IPS DF 6.9 (cell line): Measurements from ENCODE around the gene CCDC74A.
"Not testable (repeated sequence)": the region's sequence is repeated elsewhere in the genome, so short reads cannot be mapped to it uniquely, and the experiment has no call there.

Experiments
- DNase-seq: peaks from one replicate; pipeline ENCODE4 v3.0.0-alpha.2; 2013; ENCODE audit warnings: low read depth, low spot score
- H3K27ac ChIP-seq: one replicate; pipeline ENCODE4 v1.5.1; 2013; ENCODE audit warnings: low read length, control low read depth
- H3K27me3 ChIP-seq: 2 replicates; pipeline ENCODE4 v1.6.1; 2013; ENCODE audit warnings: mild to moderate bottlenecking, low read length; ENCODE audit not compliant: control insufficient read depth, insufficient read depth
- H3K36me3 ChIP-seq: 2 replicates; pipeline ENCODE4 v1.6.1; 2013; ENCODE audit warnings: low read length; ENCODE audit not compliant: control insufficient read depth, insufficient read depth
- H3K4me1 ChIP-seq: 2 replicates; pipeline ENCODE4 v1.6.1; 2013; ENCODE audit warnings: low read length; ENCODE audit not compliant: control insufficient read depth, insufficient read depth
- H3K4me3 ChIP-seq: 2 replicates; pipeline ENCODE4 v1.5.1; 2013; ENCODE audit warnings: mild to moderate bottlenecking, low read length
- H3K9me3 ChIP-seq: 2 replicates; pipeline ENCODE4 v1.6.1; 2013; ENCODE audit warnings: low read length, inconsistent platforms; ENCODE audit not compliant: control insufficient read depth, insufficient read depth
- WGBS: extraction: QIAGEN DNeasy Blood & Tissue Kit; methylation state at CpG from one replicate; pipeline ENCODE4 v1.1.7; 2013; ENCODE audit warnings: mixed read lengths, missing lambda C conversion rate; ENCODE audit not compliant: insufficient read length, insufficient coverage; 5-methylcytosine and 5-hydroxymethylcytosine counted together

The CCDC74A gene

DNA sequence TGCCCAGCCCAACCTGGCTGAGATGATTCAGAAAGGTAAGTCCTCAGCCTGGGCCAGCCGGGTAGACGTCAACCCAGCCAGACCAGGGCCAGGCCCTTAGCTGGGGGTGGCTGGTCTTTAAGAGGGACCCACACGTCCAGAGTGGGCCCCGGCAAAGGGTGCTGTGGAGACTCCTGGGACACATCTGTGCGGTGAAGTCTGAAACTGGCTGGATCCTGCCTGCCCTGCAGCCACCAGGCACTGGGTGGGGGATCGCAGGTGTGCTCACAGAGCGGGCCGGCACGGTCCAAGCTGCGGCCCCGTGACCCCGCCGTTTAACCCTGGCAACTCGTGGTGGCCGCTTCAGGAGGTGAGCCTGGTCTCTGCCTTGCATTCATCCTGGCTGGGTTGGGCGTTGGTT is 9.8 kb upstream of the CCDC74A start:
- not testable (repeated sequence) for DNase-seq, H3K4me1 ChIP-seq, H3K9me3 ChIP-seq, H3K27me3 ChIP-seq, H3K4me3 ChIP-seq, H3K27ac ChIP-seq
- WGBS, result no CpG with 5 or more reads among the region's 16 CpGs
- peaks cover 19% of the 10 kb centered on the region for H3K36me3 ChIP-seq

DNA sequence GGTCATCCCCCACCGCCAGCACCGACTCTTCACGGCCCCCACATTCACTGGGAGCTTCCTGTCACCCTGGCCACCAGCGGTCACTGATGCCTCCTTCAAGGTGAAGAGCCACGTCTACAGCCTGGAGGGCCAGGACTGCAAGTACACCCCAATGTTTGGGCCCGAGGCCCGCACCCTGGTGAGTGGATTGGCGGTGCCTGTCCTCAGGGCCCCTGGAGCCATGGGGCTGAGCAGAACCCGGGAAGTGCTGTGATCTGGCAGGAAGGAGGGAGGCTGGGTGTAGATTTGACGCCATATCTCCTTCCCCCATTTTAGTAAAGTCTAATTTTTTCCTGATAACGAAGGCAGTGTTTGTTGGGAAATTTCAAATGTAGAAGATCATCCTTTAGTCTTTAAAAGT is 9.2 kb upstream of the CCDC74A start:
- not testable (repeated sequence) for H3K4me3 ChIP-seq, H3K9me3 ChIP-seq, H3K27ac ChIP-seq, H3K4me1 ChIP-seq, H3K27me3 ChIP-seq, DNase-seq
- peaks cover 19% of the 10 kb centered on the region for H3K36me3 ChIP-seq
- WGBS, result no CpG with 5 or more reads among the region's 11 CpGs

DNA sequence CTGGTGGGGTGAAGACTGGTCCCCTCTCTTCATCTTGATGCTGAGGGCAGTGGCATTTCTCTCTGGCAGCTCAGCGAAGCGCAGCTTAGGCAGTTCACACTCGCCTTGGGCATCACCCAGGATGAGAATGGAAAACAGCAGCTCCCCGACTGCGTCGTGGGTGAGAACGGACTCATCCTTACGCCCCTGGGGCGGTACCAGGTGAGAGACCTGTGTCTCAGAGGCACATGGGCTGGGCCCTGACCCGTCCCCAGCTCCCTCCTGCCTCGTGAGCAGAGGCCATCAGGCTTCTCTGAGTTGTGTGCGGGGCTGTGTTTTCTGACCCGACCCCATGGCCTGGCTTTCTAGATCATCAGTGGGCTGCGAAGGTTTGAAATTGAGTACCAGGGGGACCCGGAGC is 8.2 kb upstream of the CCDC74A start:
- no CpG with 5 or more reads among the region's 15 CpGs for WGBS
- Histone ChIP-seq H3K36me3 (peaks cover 19% of the 10 kb centered on the region), H3K9me3 (no peaks in the 10 kb centered on the region)

DNA sequence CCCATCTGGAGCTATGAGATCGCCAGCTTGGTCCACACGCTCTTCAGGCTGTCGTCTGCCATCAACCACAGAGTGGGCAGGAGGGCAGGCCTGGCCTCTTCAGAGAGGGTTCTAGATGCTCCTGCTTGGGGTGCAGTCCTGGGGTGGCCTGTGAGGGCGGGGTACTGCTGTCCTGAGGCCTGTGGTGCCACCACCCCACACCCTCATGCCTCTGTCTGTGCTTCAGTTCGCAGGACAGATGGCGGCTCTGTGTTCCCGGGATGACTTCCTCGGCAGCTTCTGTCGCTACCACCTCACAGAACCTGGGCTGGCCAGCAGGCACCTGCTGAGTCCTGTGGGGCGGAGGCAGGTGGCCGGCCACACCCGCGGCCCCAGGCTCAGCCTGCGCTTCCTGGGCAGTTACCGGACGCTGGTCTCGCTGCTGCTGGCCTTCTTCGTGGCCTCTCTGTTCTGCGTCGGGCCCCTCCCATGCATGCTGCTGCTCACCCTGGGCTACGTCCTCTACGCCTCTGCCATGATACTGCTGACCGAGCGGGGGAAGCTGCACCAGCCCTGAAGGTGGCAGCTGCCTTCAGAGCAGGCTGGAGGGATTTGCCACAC is 7.7 kb upstream of the CCDC74A start:
- H3K4me3 ChIP-seq, H3K27ac ChIP-seq, H3K9me3 ChIP-seq, H3K27me3 ChIP-seq, H3K4me1 ChIP-seq, DNase-seq: not testable (repeated sequence)
- peaks cover 18% of the 10 kb centered on the region for H3K36me3 ChIP-seq
- no CpG with 5 or more reads among the region's 24 CpGs for WGBS

More for the DNA sequence above, 8.2 kb upstream of the CCDC74A start:
- Histone ChIP-seq H3K27ac (no peak overlapping the region), H3K4me1 (peaks cover 2% of the 10 kb centered on the region; the same call in 1 of the 2 replicates), H3K4me3 (no peak overlapping the region), H3K27me3 (no peaks in the 10 kb centered on the region)
- no peak for DNase-seq

DNA sequence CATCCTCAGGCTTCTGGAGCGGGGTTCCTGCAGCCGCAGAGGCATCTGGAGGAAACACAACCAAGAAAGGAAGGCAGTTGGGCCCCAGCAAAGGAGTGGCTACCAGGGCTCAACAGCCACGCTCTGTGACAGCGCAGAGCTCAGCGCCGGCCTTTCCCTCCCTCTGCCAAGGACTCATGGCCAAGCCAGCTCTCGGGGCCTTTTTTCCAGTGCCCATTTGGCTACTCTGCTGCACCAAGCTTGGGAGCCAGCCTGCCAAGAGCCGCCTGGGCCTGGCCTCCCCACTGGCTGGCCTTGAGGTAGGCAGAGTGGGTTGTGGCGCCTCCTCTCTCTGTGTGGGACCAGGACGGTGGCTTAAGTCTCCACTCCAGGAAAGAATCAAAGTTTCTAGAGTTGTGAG is 7.2 kb upstream of the CCDC74A start:
- Histone ChIP-seq H3K36me3 (peaks cover 16% of the 10 kb centered on the region), H3K27me3 (no peaks in the 10 kb centered on the region), H3K27ac (no peak overlapping the region), H3K4me3 (no peak overlapping the region), H3K4me1 (peaks cover 2% of the 10 kb centered on the region; the same call in 1 of the 2 replicates), H3K9me3 (no peaks in the 10 kb centered on the region)
- DNase-seq, result no peak
- no CpG with 5 or more reads among the region's 10 CpGs for WGBS

DNA sequence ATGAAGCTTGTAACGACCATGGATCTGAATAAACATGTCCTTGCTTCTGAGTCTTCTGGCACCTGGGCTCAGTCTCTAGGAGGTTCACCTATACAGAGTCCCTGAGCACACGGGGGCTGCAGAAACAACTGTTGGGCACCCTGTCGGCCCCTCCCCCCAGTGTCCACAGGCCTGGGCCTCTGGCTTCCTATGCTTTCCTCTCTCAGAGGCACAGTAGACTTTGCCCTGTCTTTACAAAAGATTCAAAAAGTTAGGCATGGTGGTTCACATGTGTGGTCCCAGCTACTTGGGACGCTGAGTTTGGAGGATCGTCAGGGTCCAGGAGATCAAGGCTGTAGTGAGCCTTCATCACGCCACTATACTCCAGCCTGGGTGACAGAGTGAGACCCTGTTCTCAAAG is 6.2 kb upstream of the CCDC74A start:
- DNase-seq, H3K27ac ChIP-seq, H3K4me1 ChIP-seq, H3K27me3 ChIP-seq, H3K9me3 ChIP-seq, H3K4me3 ChIP-seq: not testable (repeated sequence)
- peaks cover 16% of the 10 kb centered on the region for H3K36me3 ChIP-seq
- WGBS, result no CpG with 5 or more reads among the region's 6 CpGs

DNA sequence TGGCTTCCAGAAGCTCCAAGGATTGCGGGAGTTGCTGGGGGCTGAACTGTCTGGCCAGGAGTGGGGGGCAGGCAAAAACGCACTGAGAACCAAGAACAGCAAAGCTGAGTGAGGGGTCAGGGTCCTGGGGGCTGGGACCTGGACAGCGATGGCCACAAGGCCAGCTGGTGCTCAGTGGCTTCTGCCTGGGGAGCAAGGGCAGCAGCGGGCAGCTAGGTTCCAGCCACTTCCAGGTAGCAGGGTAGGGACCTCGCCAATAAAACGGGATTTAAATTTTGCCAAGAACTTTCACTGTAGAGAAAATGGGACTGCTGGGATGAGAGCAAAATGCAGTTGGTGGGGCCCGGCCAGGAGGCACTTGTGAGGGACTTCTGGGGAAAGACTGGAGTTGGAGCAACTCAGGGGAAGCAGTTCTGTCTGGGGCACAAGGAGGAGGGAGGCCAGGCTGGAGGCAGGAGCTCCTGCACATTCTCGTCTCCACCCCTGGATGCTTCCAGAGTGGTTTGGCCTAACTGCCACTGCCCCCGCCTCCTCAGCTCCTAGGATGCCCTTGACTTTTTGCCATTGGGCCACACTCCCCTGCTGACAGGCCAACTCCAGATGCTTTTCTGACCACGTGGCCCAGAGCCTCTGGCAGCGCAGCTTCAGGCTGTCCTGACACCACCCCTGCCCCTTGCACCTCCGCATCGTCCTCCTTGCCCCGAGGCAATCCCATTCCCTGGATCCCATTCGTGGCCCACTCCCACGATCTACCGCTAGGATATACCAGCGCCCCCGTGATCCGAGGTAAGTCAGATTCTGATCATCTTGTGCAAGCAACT is 5.5 kb upstream of the CCDC74A start:
- H3K27ac ChIP-seq, result no peak overlapping the region
- H3K9me3 ChIP-seq, result no peaks in the 10 kb centered on the region
- peaks cover 2% of the 10 kb centered on the region; the same call in 1 of the 2 replicates for H3K4me1 ChIP-seq
- peaks cover 16% of the 10 kb centered on the region for H3K36me3 ChIP-seq
- no CpG with 5 or more reads among the region's 20 CpGs for WGBS
- no peaks in the 10 kb centered on the region for H3K27me3 ChIP-seq
- H3K4me3 ChIP-seq, result no peak overlapping the region
- DNase-seq, result peak; percentile 18

DNA sequence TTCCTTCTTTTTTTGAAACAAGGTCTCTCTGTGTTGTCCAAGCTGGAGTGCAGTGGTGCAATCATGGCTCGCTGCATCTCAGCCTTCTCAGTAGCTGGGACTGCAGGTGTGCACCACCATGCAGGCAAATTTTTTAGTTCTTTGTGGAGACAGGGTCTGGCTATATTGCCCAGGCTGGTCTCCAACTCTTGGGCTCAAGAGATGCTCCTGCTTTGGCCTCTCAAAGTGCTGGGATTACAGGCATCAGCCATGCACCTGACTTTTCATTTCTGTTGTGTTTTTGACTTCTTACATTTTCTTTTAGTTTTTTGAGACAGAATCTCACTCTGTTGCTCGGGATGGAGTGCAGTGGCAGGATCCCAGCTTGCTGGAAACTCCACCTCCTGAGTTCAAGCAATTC is 2.4 kb upstream of the CCDC74A start:
- H3K27me3 ChIP-seq, H3K27ac ChIP-seq, DNase-seq, H3K36me3 ChIP-seq, H3K4me1 ChIP-seq, H3K4me3 ChIP-seq, H3K9me3 ChIP-seq: not testable (repeated sequence)
- WGBS, result no CpG with 5 or more reads among the region's 2 CpGs

DNA sequence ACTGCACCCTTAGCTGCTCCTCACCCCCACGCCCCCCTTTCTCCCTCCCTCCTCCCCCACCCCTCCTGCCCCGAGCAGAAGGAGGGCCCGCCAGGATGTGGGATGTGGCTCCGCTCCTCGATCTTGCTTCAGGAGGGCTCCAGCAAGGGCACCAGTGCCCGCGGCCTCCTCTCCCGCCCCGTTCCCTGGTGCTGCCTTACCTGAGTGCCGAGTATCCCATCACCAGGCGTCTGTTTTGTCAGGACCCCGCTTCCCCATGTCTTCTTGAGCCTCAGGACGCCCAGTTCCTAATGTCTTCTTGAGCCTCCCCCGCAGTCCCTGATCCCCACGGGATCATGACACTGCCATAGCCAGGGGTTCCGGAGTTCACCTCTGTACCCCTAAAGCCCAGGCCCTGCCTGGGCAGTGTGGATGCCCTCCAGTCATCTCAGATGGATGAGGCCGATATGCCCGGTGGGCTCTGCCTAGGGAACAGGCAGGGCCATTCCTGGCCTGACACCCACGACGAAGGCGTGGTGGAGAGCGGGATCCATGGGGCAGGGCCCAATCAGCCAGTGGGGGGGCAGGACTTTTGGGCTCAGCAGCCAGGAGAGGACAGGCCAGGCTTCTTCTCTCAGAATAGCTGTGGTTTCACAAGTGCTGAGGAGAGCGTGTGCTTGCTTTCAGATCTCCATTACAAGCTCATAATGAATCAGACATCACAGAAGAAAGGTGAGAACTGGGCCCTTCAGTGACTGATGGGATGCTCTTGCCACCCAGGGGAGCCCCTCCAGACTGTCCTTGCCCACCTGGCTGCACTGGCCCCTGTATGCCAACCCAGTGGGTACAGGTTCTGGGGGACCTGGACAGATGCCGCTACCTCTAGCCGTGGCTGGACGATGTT is 1.5 kb downstream of the CCDC74A start:
- DNase-seq, H3K36me3 ChIP-seq, H3K4me1 ChIP-seq, H3K9me3 ChIP-seq, H3K27ac ChIP-seq, H3K27me3 ChIP-seq, H3K4me3 ChIP-seq: not testable (repeated sequence)
- no CpG with 5 or more reads among the region's 26 CpGs for WGBS

DNA sequence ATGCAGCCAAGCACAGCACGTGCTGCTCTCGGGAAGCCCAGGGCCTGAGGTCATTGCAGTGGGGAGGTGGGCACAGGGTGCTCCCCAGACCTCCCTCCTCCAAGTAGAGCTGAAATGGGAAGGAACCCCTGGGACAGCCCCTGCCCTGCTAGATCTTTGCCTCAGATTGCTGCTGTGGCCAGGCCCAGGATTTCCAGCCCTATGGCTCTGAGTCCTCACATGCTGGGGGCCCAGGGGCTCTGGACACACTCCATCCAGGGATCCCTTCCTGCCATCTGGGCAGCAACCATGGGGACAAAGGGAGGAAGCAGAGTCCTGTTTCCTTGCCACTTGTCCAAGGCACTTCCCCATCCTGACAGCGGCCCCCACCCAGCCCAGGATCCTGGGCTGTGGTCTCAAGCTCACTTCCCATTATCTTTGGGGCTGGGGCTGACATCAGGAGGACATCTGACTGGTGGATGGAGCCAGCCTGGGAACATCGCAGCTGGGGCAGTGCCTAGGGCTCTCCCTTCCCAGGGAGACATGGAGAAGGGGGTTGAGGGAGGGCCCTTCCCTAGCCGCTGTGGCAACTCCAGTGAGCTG is 2.3 kb downstream of the CCDC74A start:
- not testable (repeated sequence) for H3K4me1 ChIP-seq, H3K36me3 ChIP-seq, DNase-seq, H3K27me3 ChIP-seq, H3K9me3 ChIP-seq, H3K27ac ChIP-seq, H3K4me3 ChIP-seq
- WGBS, result no CpG with 5 or more reads among the region's 5 CpGs
